Fibroblast of skin of left quadriceps (primary cell): ENCODE results near the gene ZC3H18.

Source experiments
- DNase-seq, 2 experiments: peaks; one replicate each; pipeline ENCODE4 v3.0.0-alpha.2; 2013; ENCODE audit warnings: low read depth in 2 of 2

Gene ZC3H18

DNA sequence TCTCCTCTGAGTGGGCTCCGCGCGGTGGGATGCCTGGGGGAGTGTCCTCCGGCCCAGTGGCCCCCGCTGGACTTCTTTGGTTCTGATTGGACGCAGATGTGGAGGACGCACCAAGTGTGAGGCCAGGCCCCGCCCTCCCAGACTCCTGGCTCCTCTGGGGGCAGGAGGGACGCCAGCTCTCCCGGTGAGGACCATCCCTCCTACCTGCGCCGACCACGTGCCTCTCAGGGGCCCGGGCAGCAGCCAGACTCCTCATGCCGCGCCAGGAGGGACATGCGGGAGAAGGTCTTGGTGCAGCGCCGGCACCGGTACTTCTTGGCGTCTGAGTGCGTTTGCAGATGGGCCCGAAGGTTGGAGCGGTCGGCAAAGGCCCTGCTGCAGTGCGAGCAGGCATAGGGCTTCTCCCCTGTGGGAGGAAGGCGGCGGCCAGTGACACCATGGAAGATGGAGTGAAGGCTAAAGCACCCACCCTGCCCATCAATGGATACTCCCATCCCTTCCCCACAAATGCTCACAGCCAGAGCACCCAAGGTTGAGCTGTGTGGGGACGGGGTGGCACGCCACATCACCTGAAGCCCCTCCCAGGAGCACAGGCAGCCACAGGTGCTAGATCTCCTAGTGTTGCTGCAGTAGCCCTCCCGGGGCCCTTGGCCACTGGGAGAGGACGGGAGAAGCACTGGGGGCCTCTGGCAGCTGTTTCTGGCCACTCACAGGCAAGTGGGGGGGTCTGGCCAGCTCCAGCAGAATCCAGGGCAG is 108.2 kb downstream of the ZC3H18 start:
- no peak for DNase-seq

DNA sequence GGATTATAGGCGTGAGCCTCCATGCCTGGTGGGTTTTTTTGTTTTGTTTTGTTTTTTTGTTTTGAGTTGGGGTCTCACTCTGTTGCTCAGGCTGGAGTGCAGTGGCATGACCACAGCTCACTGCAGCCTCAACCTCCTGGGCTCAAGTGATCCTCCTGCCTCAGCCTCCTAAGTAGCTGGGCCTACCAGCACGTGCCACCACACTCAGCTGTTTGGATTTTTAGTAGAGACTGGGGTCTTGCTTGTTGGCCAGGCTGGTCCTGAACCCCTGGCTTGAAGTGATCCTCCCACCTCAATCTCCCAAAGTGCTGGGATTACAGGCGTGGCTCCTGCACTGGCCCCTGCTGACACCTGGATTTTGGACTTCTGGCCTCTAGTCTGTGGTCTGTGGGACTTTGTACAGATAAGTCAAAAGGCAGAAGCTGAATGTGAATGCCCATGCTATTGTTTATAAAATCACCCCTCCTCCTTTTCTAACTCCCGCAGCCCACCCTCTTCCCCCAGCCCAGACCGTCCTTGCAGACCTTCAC is 110.4 kb downstream of the ZC3H18 start:
- DNase-seq, result no peak

DNA sequence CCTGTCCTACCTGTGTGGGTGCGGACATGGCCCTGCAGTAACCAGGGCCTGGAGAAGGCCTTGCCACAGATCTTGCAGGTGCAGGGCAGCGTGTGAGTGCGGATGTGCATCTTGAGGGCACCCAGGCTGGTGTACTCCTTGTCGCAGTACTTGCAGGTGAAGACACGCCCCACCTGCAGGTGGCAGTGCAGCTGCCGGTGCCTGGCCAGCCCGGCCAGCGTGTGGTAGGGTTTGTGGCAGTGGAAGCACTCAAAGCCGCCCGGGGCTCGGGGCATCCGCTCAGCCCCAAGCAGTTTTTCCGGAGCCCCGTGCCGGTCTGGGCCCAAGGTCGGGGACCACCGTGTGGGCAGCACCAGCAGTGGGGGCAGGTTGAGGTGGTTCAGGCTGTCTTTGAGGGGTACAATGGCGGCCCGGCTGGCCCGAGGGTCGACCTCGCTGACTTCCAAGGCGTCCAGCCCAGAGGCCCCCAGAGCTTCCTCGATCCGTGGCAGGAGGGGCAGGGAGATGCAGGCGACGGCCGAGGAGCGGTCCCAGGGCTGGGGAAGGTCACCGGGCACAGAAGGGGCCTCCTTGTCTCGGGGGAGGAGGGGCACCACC is 111.0 kb downstream of the ZC3H18 start:
- no peak for DNase-seq
